Stimulated activated CD4-positive, alpha-beta T cell treated with anti-CD3 and anti-CD28 coated beads, Interleukin-4, amount 100 ng/mL, for 24 hours (primary cell): ENCODE measurements around the gene PEA15.

ENCODE experiments used
- DNase-seq: peaks from one replicate; pipeline ENCODE4 v3.0.0-alpha.2; 2020

PEA15 gene

GRCh38 chr1:160209321-160210046 is 4.3 kb downstream of the PEA15 start:
- no peak for DNase-seq

GRCh38 chr1:160210561-160210960 is 5.4 kb downstream of the PEA15 start:
- DNase-seq, result no peak

GRCh38 chr1:160211046-160211790 is 6.0 kb downstream of the PEA15 start:
- DNase-seq, result no peak

GRCh38 chr1:160214481-160215140 is 9.4 kb downstream of the PEA15 start:
- DNase-seq, result no peak

GRCh38 chr1:160216301-160216700 is 11.1 kb downstream of the PEA15 start:
- DNase-seq, result no peak

- DNase-seq, result no peak
Observed at GRCh38 chr1:160217481-160218051, 12.4 kb downstream of the PEA15 start.

GRCh38 chr1:160219062-160219929 is 14.1 kb downstream of the PEA15 start:
- no peak for DNase-seq

- no peak for DNase-seq
Observed at GRCh38 chr1:160220301-160220700, 15.1 kb downstream of the PEA15 start.

- no peak for DNase-seq
Observed at GRCh38 chr1:160221089-160221488, 15.9 kb downstream of the PEA15 start.

GRCh38 chr1:160222546-160222945 is 17.4 kb downstream of the PEA15 start:
- no peak for DNase-seq

GRCh38 chr1:160224606-160225005 is 19.4 kb downstream of the PEA15 start:
- DNase-seq, result no peak

GRCh38 chr1:160225345-160225744 is 20.2 kb downstream of the PEA15 start:
- no peak for DNase-seq

- no peak for DNase-seq
Observed at GRCh38 chr1:160226623-160227022, 21.4 kb downstream of the PEA15 start.

GRCh38 chr1:160227034-160227433 is 21.9 kb downstream of the PEA15 start:
- DNase-seq, result no peak

- no peak for DNase-seq
Observed at GRCh38 chr1:160227561-160227960, 22.4 kb downstream of the PEA15 start.

- no peak for DNase-seq
Observed at GRCh38 chr1:160228431-160228830, 23.2 kb downstream of the PEA15 start.

GRCh38 chr1:160232911-160233310 is 27.7 kb downstream of the PEA15 start:
- no peak for DNase-seq

GRCh38 chr1:160236806-160237205 is 31.6 kb downstream of the PEA15 start:
- DNase-seq, result no peak

- no peak for DNase-seq
Observed at GRCh38 chr1:160237558-160237957, 32.4 kb downstream of the PEA15 start.

GRCh38 chr1:160238408-160238807 is 33.2 kb downstream of the PEA15 start:
- DNase-seq, result no peak

- no peak for DNase-seq
Observed at GRCh38 chr1:160239582-160240299, 34.6 kb downstream of the PEA15 start.

- DNase-seq, result no peak
Observed at GRCh38 chr1:160243767-160244166, 38.6 kb downstream of the PEA15 start.
